Liver (tissue), 9 donors: Measurements from ENCODE around the gene CASTOR1. TPM values are rescaled to one million over a fixed set of nuclear protein-coding genes. Genes with fewer than 3 reads are reported as not detected.
A peak's percentile ranks its signal among the peaks of the same experiment; 100 is the strongest.

Experiments used
- DNase-seq: peaks from one replicate; pipeline ENCODE4 v3.0.0-alpha.2; 2017; ENCODE audit warnings: low spot score
- H3K27ac ChIP-seq, 2 donors: one replicate each; pipeline ENCODE4 v1.7.0; 2013; ENCODE audit warnings: inconsistent platforms in 2 of 2, low read length in 2 of 2, control low read depth in 1 of 2, low read depth in 1 of 2, mild to moderate bottlenecking in 1 of 2
- H3K27me3 ChIP-seq, 4 donors: one replicate each; pipeline versions ENCODE4 v1.6.1 to v1.7.0; 2013; ENCODE audit warnings: low read length in 3 of 4, inconsistent platforms in 1 of 4, mild to moderate bottlenecking in 1 of 4, moderate library complexity in 1 of 4; ENCODE audit not compliant: control insufficient read depth in 4 of 4, insufficient read depth in 4 of 4
- H3K36me3 ChIP-seq, 4 donors: one replicate each; pipeline versions ENCODE4 v1.6.1 to v1.7.0; 2013; ENCODE audit warnings: low read length in 3 of 4, mild to moderate bottlenecking in 3 of 4, low read depth in 1 of 4, moderate library complexity in 1 of 4; ENCODE audit not compliant: control insufficient read depth in 4 of 4, insufficient read depth in 3 of 4
- H3K4me1 ChIP-seq, 4 donors: one replicate each; pipeline versions ENCODE4 v1.6.1 to v1.7.0; 2013; ENCODE audit warnings: low read length in 3 of 4, mild to moderate bottlenecking in 3 of 4, moderate library complexity in 1 of 4; ENCODE audit not compliant: control insufficient read depth in 4 of 4, insufficient read depth in 4 of 4
- H3K4me3 ChIP-seq, 3 donors: one replicate each; pipeline versions ENCODE4 v1.6.1 to v1.7.0; 2013; ENCODE audit warnings: low read length in 3 of 3, control low read depth in 1 of 3, low read depth in 1 of 3, mild to moderate bottlenecking in 1 of 3
- H3K9ac ChIP-seq, 2 donors: one replicate each; pipeline ENCODE4 v1.7.0; 2013; ENCODE audit warnings: low read length in 2 of 2, mild to moderate bottlenecking in 2 of 2, moderate library complexity in 2 of 2, control low read depth in 1 of 2, low read depth in 1 of 2
- H3K9me3 ChIP-seq, 4 donors: one replicate each; pipeline versions ENCODE4 v1.6.1 to v1.7.0; 2013; ENCODE audit warnings: low read length in 3 of 4; ENCODE audit not compliant: control insufficient read depth in 4 of 4
- ATF3 ChIP-seq: IDR thresholded peaks from 2 replicates; pipeline ENCODE4 v1.6.1; 2016; ENCODE audit warnings: antibody characterized with exemption
- FOXA1 ChIP-seq: IDR thresholded peaks from 2 replicates; pipeline ENCODE4 v1.6.1; 2016; ENCODE audit warnings: antibody characterized with exemption
- FOXA2 ChIP-seq: IDR thresholded peaks from 2 replicates; pipeline ENCODE4 v1.6.1; 2016; ENCODE audit warnings: antibody characterized with exemption
- GABPA ChIP-seq, 2 donors: IDR thresholded peaks in 1 of 2; conservative IDR thresholded peaks in 1 of 2; 2 replicates each; pipeline ENCODE4 v1.6.1; 2016; ENCODE audit warnings: antibody characterized with exemption in 2 of 2, mild to moderate bottlenecking in 1 of 2, moderate library complexity in 1 of 2
- HNF4A ChIP-seq, 2 donors: conservative IDR thresholded peaks; 2 replicates each; pipeline ENCODE4 v1.6.1; 2016; ENCODE audit warnings: antibody characterized with exemption in 2 of 2, mild to moderate bottlenecking in 2 of 2
- HNF4G ChIP-seq: IDR thresholded peaks from 2 replicates; pipeline ENCODE4 v1.6.1; 2016; ENCODE audit warnings: antibody characterized with exemption
- JUND ChIP-seq, 2 donors: IDR thresholded peaks; 2 replicates each; pipeline ENCODE4 v1.6.1; 2016; ENCODE audit warnings: antibody characterized with exemption in 2 of 2
- NR2F2 ChIP-seq: IDR thresholded peaks from 2 replicates; pipeline ENCODE4 v1.6.1; 2016; ENCODE audit warnings: antibody characterized with exemption
- RAD21 ChIP-seq, 2 donors: IDR thresholded peaks; 2 replicates each; pipeline ENCODE4 v1.6.1; 2016; ENCODE audit warnings: antibody characterized with exemption in 2 of 2, mild to moderate bottlenecking in 2 of 2
- REST ChIP-seq: IDR thresholded peaks from 2 replicates; pipeline ENCODE4 v1.6.1; 2016; ENCODE audit warnings: antibody characterized with exemption, mild to moderate bottlenecking
- SP1 ChIP-seq: IDR thresholded peaks from 2 replicates; pipeline ENCODE4 v1.6.1; 2018; ENCODE audit warnings: antibody characterized with exemption, mild to moderate bottlenecking
- TAF1 ChIP-seq: conservative IDR thresholded peaks from 2 replicates; pipeline ENCODE4 v1.6.1; 2016; ENCODE audit warnings: antibody characterized with exemption, mild to moderate bottlenecking
- YY1 ChIP-seq: IDR thresholded peaks from 2 replicates; pipeline ENCODE4 v1.6.1; 2016; ENCODE audit warnings: antibody characterized with exemption, mild to moderate bottlenecking
- WGBS: extraction: QIAGEN DNeasy Blood & Tissue Kit; methylation state at CpG from one replicate; pipeline ENCODE4 v1.1.7; 2013; 5-methylcytosine and 5-hydroxymethylcytosine counted together
- polyA plus RNA-seq, 2 donors: library from polyadenylated mRNA; stranded (reverse) in 1 of 2; unstranded in 1 of 2; fragments of 200-250 nt in 1 of 2; fragments of >200 nt in 1 of 2; fragmentation: Nextera tagmentation in 1 of 2; extraction: Ambion mirVana in 1 of 2; gene quantifications; one replicate each; pipeline versions ENCODE4 v1.2.1 to v1.2.3, GENCODE V29; 2013 to 2015
- total RNA-seq, 2 donors: library from RNA; depleted of rRNA; stranded (reverse); fragments of >200 nt; gene quantifications; one replicate each; pipeline ENCODE4 v1.2.3, GENCODE V29; 2014
- TF ChIP-seq, protein P1 (sequence below): fragments of 150-350 bp; IDR thresholded peaks from 2 replicates; pipeline ENCODE4 v1.5.1; 2017; ENCODE audit warnings: improper control_type of control experiment, low read depth, low read length; ENCODE audit not compliant: missing input control
- donor health status: healthy.
- donor health status: healthy.
- donor health status: healthy.
- donor health status: healthy.
- donor health status: healthy.

CASTOR1 gene
- total and polyA plus RNA-seq, 4 donors = 1.8 to 5.4 (median 2.4) TPM

DNA sequence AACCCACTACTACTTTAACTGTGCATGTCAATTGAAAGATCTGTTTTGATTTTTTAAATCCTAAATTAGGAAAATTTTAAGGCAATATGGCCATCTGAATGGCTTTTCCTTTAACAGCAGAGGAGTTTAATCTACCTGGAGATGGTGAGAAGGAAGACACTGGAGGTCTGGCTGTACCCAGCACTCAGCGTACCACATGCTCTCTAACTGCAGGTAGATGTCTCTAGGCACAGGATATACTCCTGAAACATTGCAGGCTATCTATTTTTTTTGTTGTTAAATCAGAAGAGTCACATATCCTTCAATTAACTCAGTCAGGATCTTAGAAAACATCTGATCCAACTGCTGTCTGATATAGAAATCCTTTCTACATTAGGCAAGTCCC lies 17.3 kb upstream of the CASTOR1 start:
- no peak for DNase-seq
- Histone ChIP-seq H3K27ac (peak overlapping the region; percentile 22 to 49), H3K27me3 (no peaks in the 10 kb centered on the region), H3K9ac (no peak overlapping the region), H3K4me3 (no peak overlapping the region), H3K36me3 (peaks cover 0 to 5% (median 1%) of the 10 kb centered on the region in 4 donors), H3K4me1 (peaks cover 17 to 45% (median 33%) of the 10 kb centered on the region in 4 donors), H3K9me3 (no peaks in the 10 kb centered on the region)
- 84% methylated on average over 1 of the region's 1 CpG for WGBS
- TF ChIP-seq FOXA1 (no peak), HNF4G (no peak), FOXA2 (no peak), GABPA (IDR thresholded peaks at IDR 0.05 in 1 of 2, conservative IDR thresholded peaks at IDR 0.05 in 1 of 2) (no peak), REST (no peak), HNF4A (conservative IDR thresholded peaks at IDR 0.05) (no peak), YY1 (no peak), NR2F2 (no peak), ATF3 (no peak), JUND (IDR thresholded peaks at IDR 0.05) (no peak), TAF1 (no peak), RAD21 (IDR thresholded peaks at IDR 0.05) (no peak), SP1 (no peak)
- TF ChIP-seq, protein P1, sequence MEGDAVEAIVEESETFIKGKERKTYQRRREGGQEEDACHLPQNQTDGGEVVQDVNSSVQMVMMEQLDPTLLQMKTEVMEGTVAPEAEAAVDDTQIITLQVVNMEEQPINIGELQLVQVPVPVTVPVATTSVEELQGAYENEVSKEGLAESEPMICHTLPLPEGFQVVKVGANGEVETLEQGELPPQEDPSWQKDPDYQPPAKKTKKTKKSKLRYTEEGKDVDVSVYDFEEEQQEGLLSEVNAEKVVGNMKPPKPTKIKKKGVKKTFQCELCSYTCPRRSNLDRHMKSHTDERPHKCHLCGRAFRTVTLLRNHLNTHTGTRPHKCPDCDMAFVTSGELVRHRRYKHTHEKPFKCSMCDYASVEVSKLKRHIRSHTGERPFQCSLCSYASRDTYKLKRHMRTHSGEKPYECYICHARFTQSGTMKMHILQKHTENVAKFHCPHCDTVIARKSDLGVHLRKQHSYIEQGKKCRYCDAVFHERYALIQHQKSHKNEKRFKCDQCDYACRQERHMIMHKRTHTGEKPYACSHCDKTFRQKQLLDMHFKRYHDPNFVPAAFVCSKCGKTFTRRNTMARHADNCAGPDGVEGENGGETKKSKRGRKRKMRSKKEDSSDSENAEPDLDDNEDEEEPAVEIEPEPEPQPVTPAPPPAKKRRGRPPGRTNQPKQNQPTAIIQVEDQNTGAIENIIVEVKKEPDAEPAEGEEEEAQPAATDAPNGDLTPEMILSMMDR = no peak

DNA sequence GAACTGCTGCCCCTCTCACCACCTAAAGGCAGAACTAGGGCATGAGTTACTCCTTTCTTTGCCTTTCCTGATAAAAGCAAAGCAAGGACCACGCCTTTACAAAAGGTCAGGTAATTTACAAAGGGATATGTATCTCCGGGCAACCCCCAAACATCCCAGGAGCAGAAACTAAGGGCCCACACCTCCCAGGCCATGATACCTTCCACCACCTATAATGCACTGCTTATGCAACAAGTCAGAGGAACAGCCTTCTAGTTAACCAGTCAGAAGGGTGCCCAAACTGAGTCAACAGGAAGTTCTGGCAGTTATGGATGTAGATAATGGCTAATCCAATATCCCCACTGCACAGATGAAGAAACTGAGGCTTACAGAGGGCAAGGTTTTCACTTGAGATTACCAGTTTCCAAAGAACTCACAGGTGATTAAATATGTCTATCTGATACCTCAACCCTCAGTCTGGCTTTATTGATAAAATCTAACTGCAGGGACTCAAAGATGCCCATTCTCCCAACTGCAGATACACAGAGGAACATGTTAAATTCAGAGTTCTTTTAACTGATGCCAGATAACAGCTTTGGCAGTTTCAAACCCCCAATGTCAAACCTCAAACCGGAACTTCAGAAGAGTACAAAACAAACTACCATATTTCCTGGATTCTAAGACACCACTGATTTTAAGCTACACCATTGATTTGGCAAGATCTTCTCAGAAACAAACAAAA lies 16.8 kb upstream of the CASTOR1 start:
- peak overlapping the region in 1 of 2 donors; percentile 52 for H3K9ac ChIP-seq
- no peak overlapping the region for H3K4me3 ChIP-seq
- peaks cover 0 to 8% (median 4%) of the 10 kb centered on the region in 4 donors for H3K36me3 ChIP-seq
- no peaks in the 10 kb centered on the region for H3K9me3 ChIP-seq
- peak overlapping the region; percentile 49 to 52 for H3K27ac ChIP-seq
- peaks cover 14 to 40% (median 28%) of the 10 kb centered on the region in 4 donors for H3K4me1 ChIP-seq
- no peak for TF ChIP-seq FOXA2
- TF ChIP-seq YY1 = no peak
- TF ChIP-seq REST = no peak
- TF ChIP-seq ATF3 = no peak
- no peak for DNase-seq
- WGBS = 54% methylated on average over 3 of the region's 3 CpGs
- H3K27me3 ChIP-seq = no peaks in the 10 kb centered on the region
